ENCODE measurements around the gene STX17.

The STX17 gene

GRCh38 chr9:99873531-99873930, 32.9 kb upstream of the STX17 start:
- ChIA-PET POLR2A (no interaction called here), CTCF (no interaction called here)
- no peak overlapping the region for H3K4me3 ChIP-seq (ENCODE audit: low read depth, low read length)
- no peaks in the 10 kb centered on the region for H3K9me3 ChIP-seq (ENCODE audit: control insufficient read depth, insufficient read depth, low read depth, low read length)
- no peaks in the 10 kb centered on the region for H3K36me3 ChIP-seq (ENCODE audit: control insufficient read depth in 2 of 2, insufficient read depth in 1 of 2, low read length in 2 of 2)
- H3K4me1 ChIP-seq (ENCODE audit: control insufficient read depth, insufficient read depth, low read length): no peaks in the 10 kb centered on the region
- no peak overlapping the region for H3K27ac ChIP-seq (ENCODE audit: extremely low read depth, low read depth, low read length)
- TF ChIP-seq TCF7L2 (IDR thresholded peaks at IDR 0.05; ENCODE audit: borderline replicate concordance, low read depth, low read length): no peak

GRCh38 chr9:99873943-99874584, 32.4 kb upstream of the STX17 start:
- H3K4me3 ChIP-seq (ENCODE audit: low read depth, low read length): no peak overlapping the region
- CTCF ChIA-PET: interaction anchor here (0.6 kb wide), 1 partner anchor 71 kb away, joined by 3 read pairs; no protein-coding TSS in a partner anchor
- no peaks in the 10 kb centered on the region for H3K9me3 ChIP-seq (ENCODE audit: control insufficient read depth, insufficient read depth, low read depth, low read length)
- H3K36me3 ChIP-seq (ENCODE audit: control insufficient read depth in 2 of 2, insufficient read depth in 1 of 2, low read length in 2 of 2): no peaks in the 10 kb centered on the region
- no peak for TF ChIP-seq ZSCAN18 (tag by site-specific recombination; IDR thresholded peaks at IDR 0.05)
- TF ChIP-seq MZF1 (tag by site-specific recombination; IDR thresholded peaks at IDR 0.05; ENCODE audit: borderline replicate concordance): no peak
- no peak for TF ChIP-seq ZNF629 (tag by site-specific recombination; IDR thresholded peaks at IDR 0.05)
- no peak for TF ChIP-seq PRDM1 (tag by site-specific recombination; IDR thresholded peaks at IDR 0.05)
- TF ChIP-seq ZNF184 (tag by site-specific recombination; IDR thresholded peaks at IDR 0.05): no peak
- TF ChIP-seq ZNF366 (tag by site-specific recombination; conservative IDR thresholded peaks at IDR 0.05): no peak
- TF ChIP-seq ZNF266 (tag by site-specific recombination; IDR thresholded peaks at IDR 0.05; ENCODE audit: low read depth): no peak
- no peak for TF ChIP-seq PRDM6 (tag by site-specific recombination; IDR thresholded peaks at IDR 0.05)
- TF ChIP-seq ZNF658 (tag by site-specific recombination; IDR thresholded peaks at IDR 0.05): no peak
- TF ChIP-seq ZNF510 (tag by site-specific recombination; IDR thresholded peaks at IDR 0.05; ENCODE audit: insufficient replicate concordance): no peak
- no peak for TF ChIP-seq ZNF777 (tag by site-specific recombination; IDR thresholded peaks at IDR 0.05; ENCODE audit: borderline replicate concordance)
- no peak for TF ChIP-seq ZNF175 (tag by site-specific recombination; IDR thresholded peaks at IDR 0.05)
- POLR2A ChIA-PET: no interaction called here
- no peaks in the 10 kb centered on the region for H3K4me1 ChIP-seq (ENCODE audit: control insufficient read depth, insufficient read depth, low read length)
- no peak overlapping the region for H3K27ac ChIP-seq (ENCODE audit: extremely low read depth, low read depth, low read length)

- no peaks in the 10 kb centered on the region for H3K4me1 ChIP-seq (ENCODE audit: control insufficient read depth, insufficient read depth, low read length)
- CTCF ChIA-PET: no interaction called here
- no peak overlapping the region for H3K27ac ChIP-seq (ENCODE audit: extremely low read depth, low read depth, low read length)
- POLR2A ChIA-PET: no interaction called here
- H3K9me3 ChIP-seq (ENCODE audit: control insufficient read depth, insufficient read depth, low read depth, low read length): no peaks in the 10 kb centered on the region
- H3K4me3 ChIP-seq (ENCODE audit: low read depth, low read length): no peak overlapping the region
- no peaks in the 10 kb centered on the region for H3K36me3 ChIP-seq (ENCODE audit: control insufficient read depth in 2 of 2, insufficient read depth in 1 of 2, low read length in 2 of 2)
- TF ChIP-seq ZNF174 (tag by site-specific recombination; IDR thresholded peaks at IDR 0.05): no peak
- no peak for TF ChIP-seq ZNF76 (tag by site-specific recombination; IDR thresholded peaks at IDR 0.05; ENCODE audit: borderline replicate concordance, low read depth)
- TF ChIP-seq BCL6B (tag by site-specific recombination; IDR thresholded peaks at IDR 0.05): no peak
- no peak for TF ChIP-seq ZNF660 (tag by site-specific recombination; IDR thresholded peaks at IDR 0.05)
- no peak for TF ChIP-seq ZNF513 (tag by site-specific recombination; IDR thresholded peaks at IDR 0.05)
- no peak for TF ChIP-seq SETDB1 (IDR thresholded peaks at IDR 0.05; ENCODE audit: insufficient read length, low read length)
- no peak for TF ChIP-seq ZNF677 (tag by site-specific recombination; IDR thresholded peaks at IDR 0.05)
- no peak for TF ChIP-seq ZNF302 (tag by site-specific recombination; IDR thresholded peaks at IDR 0.05; ENCODE audit: low read depth)
- no peak for TF ChIP-seq AEBP2 (tag by site-specific recombination; IDR thresholded peaks at IDR 0.05; ENCODE audit: borderline replicate concordance)
Observed at GRCh38 chr9:99876190-99876589, 30.3 kb upstream of the STX17 start.
